ENCODE data around the gene RGS3. TPM values are rescaled to one million over a fixed set of nuclear protein-coding genes. Genes with fewer than 3 reads are reported as not detected.
A peak's percentile ranks its signal among the peaks of the same experiment; 100 is the strongest.

Gene RGS3
- 41.4 TPM for polyA plus RNA-seq (2013, experiment 1 of 2)
- polyA plus RNA-seq (2013, experiment 2 of 2): 42.1 TPM

DNA sequence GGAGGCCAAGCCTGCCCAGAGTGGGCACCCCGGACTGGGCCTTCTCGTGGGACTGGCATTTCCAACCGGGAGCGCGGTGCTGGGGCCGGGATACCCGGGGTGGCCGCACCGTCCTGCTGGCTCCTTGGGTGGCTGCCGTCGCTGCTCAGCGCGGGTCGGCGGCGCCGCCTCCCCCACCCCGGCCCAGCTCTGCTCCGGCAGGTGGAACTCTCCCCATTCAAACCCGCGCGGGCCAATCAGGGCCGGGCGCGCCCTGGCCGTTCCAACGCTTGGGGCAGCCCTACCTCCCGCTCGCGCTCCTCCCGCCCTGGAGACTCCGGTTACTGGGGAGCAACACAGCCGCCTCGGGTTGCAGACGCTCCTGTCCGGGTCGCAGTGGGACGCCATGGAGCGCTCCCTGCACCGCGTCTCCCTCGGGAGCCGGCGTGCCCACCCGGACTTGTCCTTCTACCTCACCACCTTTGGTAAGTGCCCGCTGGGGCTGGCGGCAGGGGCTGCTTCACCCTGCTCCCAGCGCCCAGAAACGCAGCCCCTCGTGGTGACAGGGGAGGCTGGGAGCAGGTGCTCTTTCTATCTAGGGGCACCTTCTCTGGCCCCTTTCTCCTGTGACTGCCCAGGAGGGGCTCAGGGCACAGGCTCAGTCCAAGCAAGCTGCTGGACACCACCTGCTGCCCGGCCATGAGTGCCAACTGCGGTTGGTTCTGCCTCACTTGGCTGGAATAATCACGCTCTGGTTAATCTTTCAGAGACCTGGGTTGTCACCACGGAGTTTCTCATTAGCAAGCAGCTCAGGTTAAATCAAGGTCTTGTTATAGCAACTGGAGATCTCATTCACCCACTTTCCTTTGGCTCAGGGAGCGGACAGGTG is at the start of gene RGS3:
Gene RGS3 (plus strand): TSS at position 310 of the 868 bp plus-strand sequence. CDS start 76 bp downstream, at position 386.
- Histone ChIP-seq H3K4me2 (ENCODE audit: low read length, poor library complexity, severe bottlenecking) (peak within 1 kb of the TSS; percentile 98), H3K4ac (ENCODE audit: low read depth in 1 of 2, low read length in 2 of 2) (no peak within 1 kb of the TSS), H4K91ac (ENCODE audit: low read length) (no peak within 1 kb of the TSS), H3K36me3 (ENCODE audit: control insufficient read depth in 1 of 2, insufficient read depth in 2 of 2, low read depth in 1 of 2, low read length in 2 of 2) (no peaks in the 10 kb centered on the region), H2BK12ac (ENCODE audit: low read length in 2 of 2) (peak within 1 kb of the TSS in 1 of 2 experiments; percentile 48), H3K4me3 (ENCODE audit: insufficient read depth in 1 of 2, low read depth in 1 of 2, low read length in 2 of 2) (peak within 1 kb of the TSS; percentile 48 to 63), H3K79me1 (replicated peaks; ENCODE audit: low read length, poor library complexity, severe bottlenecking) (peaks cover 4% of the 10 kb centered on the region), H2BK5ac (ENCODE audit: low read depth, low read length, poor library complexity, severe bottlenecking) (no peak within 1 kb of the TSS), H2AFZ (ENCODE audit: low read depth, low read length) (peak within 1 kb of the TSS; percentile 23), H3K23ac (ENCODE audit: low read length in 2 of 2) (peak within 1 kb of the TSS in 1 of 2 experiments; percentile 65), H3K9ac (ENCODE audit: low read length) (no peak within 1 kb of the TSS), H3K9me3 (ENCODE audit: control insufficient read depth, low read length) (no peaks in the 10 kb centered on the region), H2AK5ac (ENCODE audit: low read length, severe bottlenecking) (no peak within 1 kb of the TSS), H3K27me3 (ENCODE audit: control insufficient read depth in 1 of 2, insufficient read depth in 1 of 2, low read length in 2 of 2) (peaks cover 5 to 37% of the 10 kb centered on the region in 2 experiments), H3K18ac (ENCODE audit: low read depth in 1 of 2, low read length in 2 of 2) (no peak within 1 kb of the TSS), H3K4me1 (ENCODE audit: control insufficient read depth, insufficient read depth, low read depth, low read length) (peaks cover 26% of the 10 kb centered on the region), H2BK15ac (ENCODE audit: low read depth, poor library complexity, severe bottlenecking) (peak within 1 kb of the TSS; percentile 38), H3K14ac (ENCODE audit: low read length in 2 of 2) (peak within 1 kb of the TSS in 1 of 2 experiments; percentile 51), H4K8ac (ENCODE audit: low read length) (peak within 1 kb of the TSS; percentile 41), H2BK120ac (ENCODE audit: low read depth, low read length) (no peak within 1 kb of the TSS), H3K27ac (ENCODE audit: low read length, poor library complexity, severe bottlenecking) (no peak within 1 kb of the TSS)
- 13% methylated on average over 40 of the region's 55 CpGs for WGBS
- no peak for DNase-seq

DNA sequence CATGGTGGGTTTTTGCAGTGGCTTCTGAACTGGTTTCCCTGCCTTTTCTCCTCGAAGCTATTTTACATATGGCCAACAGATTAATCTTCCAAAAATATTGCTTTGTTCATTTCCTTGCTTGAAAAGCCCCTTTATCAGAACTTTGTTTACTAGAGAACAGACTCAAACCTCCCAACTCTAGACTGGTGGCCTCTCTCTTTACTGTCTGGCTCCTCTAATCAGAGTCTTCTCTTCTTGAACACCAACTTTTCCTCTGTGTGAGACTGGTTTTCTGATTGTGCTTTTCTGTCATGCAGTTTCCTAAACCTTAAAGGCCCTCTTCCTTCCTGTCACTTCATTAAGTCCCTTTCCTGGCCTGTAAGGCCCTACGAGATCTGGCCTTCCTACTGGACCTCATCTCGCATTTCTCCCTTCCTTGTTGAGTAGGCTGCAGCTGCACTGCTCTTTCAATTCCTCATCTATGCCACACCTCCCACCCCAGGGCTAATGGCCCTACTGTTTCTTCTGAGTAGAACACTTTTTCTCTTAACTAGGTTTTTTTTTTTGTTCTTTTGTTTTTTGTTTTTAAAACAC is 47.3 kb upstream of the RGS3 start:
- DNase-seq: no peak
- Histone ChIP-seq H2BK120ac (ENCODE audit: low read depth, low read length) (no peak overlapping the region), H3K4me3 (ENCODE audit: insufficient read depth in 1 of 2, low read depth in 1 of 2, low read length in 2 of 2) (no peak overlapping the region), H2AK5ac (ENCODE audit: low read length, severe bottlenecking) (no peak overlapping the region), H3K18ac (ENCODE audit: low read depth in 1 of 2, low read length in 2 of 2) (no peak overlapping the region), H3K23ac (ENCODE audit: low read length in 2 of 2) (no peak overlapping the region), H3K36me3 (ENCODE audit: control insufficient read depth in 1 of 2, insufficient read depth in 2 of 2, low read depth in 1 of 2, low read length in 2 of 2) (no peaks in the 10 kb centered on the region), H2BK12ac (ENCODE audit: low read length in 2 of 2) (no peak overlapping the region), H2BK5ac (ENCODE audit: low read depth, low read length, poor library complexity, severe bottlenecking) (no peak overlapping the region), H3K27ac (ENCODE audit: low read length, poor library complexity, severe bottlenecking) (no peak overlapping the region), H3K4ac (ENCODE audit: low read depth in 1 of 2, low read length in 2 of 2) (no peak overlapping the region), H2BK15ac (ENCODE audit: low read depth, poor library complexity, severe bottlenecking) (no peak overlapping the region), H3K79me1 (replicated peaks; ENCODE audit: low read length, poor library complexity, severe bottlenecking) (no peaks in the 10 kb centered on the region), H2AFZ (ENCODE audit: low read depth, low read length) (no peak overlapping the region), H3K27me3 (ENCODE audit: control insufficient read depth in 1 of 2, insufficient read depth in 1 of 2, low read length in 2 of 2) (no peaks in the 10 kb centered on the region), H3K4me2 (ENCODE audit: low read length, poor library complexity, severe bottlenecking) (no peak overlapping the region), H3K14ac (ENCODE audit: low read length in 2 of 2) (no peak overlapping the region), H3K4me1 (ENCODE audit: control insufficient read depth, insufficient read depth, low read depth, low read length) (peaks cover 3% of the 10 kb centered on the region), H4K8ac (ENCODE audit: low read length) (peak overlapping the region; percentile 89), H3K9ac (ENCODE audit: low read length) (no peak overlapping the region), H3K9me3 (ENCODE audit: control insufficient read depth, low read length) (no peaks in the 10 kb centered on the region), H4K91ac (ENCODE audit: low read length) (no peak overlapping the region)
- WGBS: 83% methylated on average over 3 of the region's 3 CpGs

- Histone ChIP-seq H3K36me3 (ENCODE audit: control insufficient read depth in 1 of 2, insufficient read depth in 2 of 2, low read depth in 1 of 2, low read length in 2 of 2) (no peaks in the 10 kb centered on the region), H3K4ac (ENCODE audit: low read depth in 1 of 2, low read length in 2 of 2) (peak overlapping the region in 1 of 2 experiments; percentile 27), H3K4me1 (ENCODE audit: control insufficient read depth, insufficient read depth, low read depth, low read length) (no peaks in the 10 kb centered on the region), H2BK12ac (ENCODE audit: low read length in 2 of 2) (no peak overlapping the region), H3K27ac (ENCODE audit: low read length, poor library complexity, severe bottlenecking) (no peak overlapping the region), H4K91ac (ENCODE audit: low read length) (peak overlapping the region; percentile 72), H3K14ac (ENCODE audit: low read length in 2 of 2) (no peak overlapping the region), H3K4me3 (ENCODE audit: insufficient read depth in 1 of 2, low read depth in 1 of 2, low read length in 2 of 2) (no peak overlapping the region), H3K4me2 (ENCODE audit: low read length, poor library complexity, severe bottlenecking) (no peak overlapping the region), H2BK5ac (ENCODE audit: low read depth, low read length, poor library complexity, severe bottlenecking) (no peak overlapping the region), H3K18ac (ENCODE audit: low read depth in 1 of 2, low read length in 2 of 2) (no peak overlapping the region), H4K8ac (ENCODE audit: low read length) (peak overlapping the region; percentile 7), H2BK15ac (ENCODE audit: low read depth, poor library complexity, severe bottlenecking) (no peak overlapping the region), H3K9me3 (ENCODE audit: control insufficient read depth, low read length) (no peaks in the 10 kb centered on the region), H3K27me3 (ENCODE audit: control insufficient read depth in 1 of 2, insufficient read depth in 1 of 2, low read length in 2 of 2) (no peaks in the 10 kb centered on the region), H3K9ac (ENCODE audit: low read length) (no peak overlapping the region), H2AFZ (ENCODE audit: low read depth, low read length) (no peak overlapping the region), H2AK5ac (ENCODE audit: low read length, severe bottlenecking) (no peak overlapping the region), H3K79me1 (replicated peaks; ENCODE audit: low read length, poor library complexity, severe bottlenecking) (no peaks in the 10 kb centered on the region), H2BK120ac (ENCODE audit: low read depth, low read length) (no peak overlapping the region), H3K23ac (ENCODE audit: low read length in 2 of 2) (no peak overlapping the region)
- WGBS: 66% methylated on average over 3 of the region's 4 CpGs
- peak; percentile 33 for DNase-seq
Measured at GRCh38 chr9:113417370-113417769, 46.2 kb upstream of the RGS3 start.

DNA sequence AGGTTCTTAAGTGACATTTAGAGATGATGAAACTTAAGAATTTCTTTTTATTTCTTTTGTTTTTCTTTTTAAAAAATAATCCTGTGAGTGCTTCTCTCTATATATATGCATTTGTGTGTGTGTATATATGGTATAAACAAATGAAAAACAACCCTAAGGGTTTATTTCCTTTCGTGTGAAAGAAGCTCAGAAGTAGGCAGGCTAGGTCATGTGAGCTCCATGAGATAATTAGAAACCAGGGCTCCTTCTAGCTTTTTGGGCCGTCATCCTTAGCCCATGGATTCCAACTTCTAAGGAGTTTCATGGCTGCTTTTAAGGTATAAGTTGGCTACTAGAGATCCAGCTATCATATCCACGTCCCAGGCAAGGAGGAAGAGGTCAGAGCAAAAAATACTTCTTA is 41.8 kb upstream of the RGS3 start:
- Histone ChIP-seq H3K4me2 (ENCODE audit: low read length, poor library complexity, severe bottlenecking) (no peak overlapping the region), H3K4me3 (ENCODE audit: insufficient read depth in 1 of 2, low read depth in 1 of 2, low read length in 2 of 2) (no peak overlapping the region), H3K9ac (ENCODE audit: low read length) (no peak overlapping the region), H3K4me1 (ENCODE audit: control insufficient read depth, insufficient read depth, low read depth, low read length) (no peaks in the 10 kb centered on the region), H2BK5ac (ENCODE audit: low read depth, low read length, poor library complexity, severe bottlenecking) (no peak overlapping the region), H2AK5ac (ENCODE audit: low read length, severe bottlenecking) (no peak overlapping the region), H3K79me1 (replicated peaks; ENCODE audit: low read length, poor library complexity, severe bottlenecking) (no peaks in the 10 kb centered on the region), H3K36me3 (ENCODE audit: control insufficient read depth in 1 of 2, insufficient read depth in 2 of 2, low read depth in 1 of 2, low read length in 2 of 2) (no peaks in the 10 kb centered on the region), H2AFZ (ENCODE audit: low read depth, low read length) (no peak overlapping the region), H2BK12ac (ENCODE audit: low read length in 2 of 2) (no peak overlapping the region), H3K18ac (ENCODE audit: low read depth in 1 of 2, low read length in 2 of 2) (peak overlapping the region in 1 of 2 experiments; percentile 45), H3K27ac (ENCODE audit: low read length, poor library complexity, severe bottlenecking) (no peak overlapping the region), H2BK15ac (ENCODE audit: low read depth, poor library complexity, severe bottlenecking) (no peak overlapping the region), H3K9me3 (ENCODE audit: control insufficient read depth, low read length) (no peaks in the 10 kb centered on the region), H2BK120ac (ENCODE audit: low read depth, low read length) (peak overlapping the region; percentile 23), H4K8ac (ENCODE audit: low read length) (peak overlapping the region; percentile 16), H3K4ac (ENCODE audit: low read depth in 1 of 2, low read length in 2 of 2) (no peak overlapping the region), H3K27me3 (ENCODE audit: control insufficient read depth in 1 of 2, insufficient read depth in 1 of 2, low read length in 2 of 2) (peaks cover 5 to 7% of the 10 kb centered on the region in 2 experiments), H3K14ac (ENCODE audit: low read length in 2 of 2) (no peak overlapping the region), H4K91ac (ENCODE audit: low read length) (no peak overlapping the region), H3K23ac (ENCODE audit: low read length in 2 of 2) (no peak overlapping the region)
- WGBS: 33% methylated on average over 2 of the region's 3 CpGs
- peak; percentile 69 for DNase-seq

Data from mesenchymal stem cell (in vitro differentiated cells and primary cell).